ELR (cell line): ENCODE results near the gene DGCR2.
"Not testable (repeated sequence)": the region's sequence is repeated elsewhere in the genome, so short reads cannot be mapped to it uniquely, and the experiment has no call there.

ENCODE experiments used
- DNase-seq: peaks from one replicate; pipeline ENCODE4 v3.0.0-alpha.2; 2015; ENCODE audit warnings: low read depth

DGCR2 gene

GRCh38 chr22:19122143-19122751 lies at the start of gene DGCR2:
DGCR2 (minus strand) TSS chr22:19122412; CDS start chr22:19122206, 206 bp downstream.
- peak; percentile 98 for DNase-seq

DNA sequence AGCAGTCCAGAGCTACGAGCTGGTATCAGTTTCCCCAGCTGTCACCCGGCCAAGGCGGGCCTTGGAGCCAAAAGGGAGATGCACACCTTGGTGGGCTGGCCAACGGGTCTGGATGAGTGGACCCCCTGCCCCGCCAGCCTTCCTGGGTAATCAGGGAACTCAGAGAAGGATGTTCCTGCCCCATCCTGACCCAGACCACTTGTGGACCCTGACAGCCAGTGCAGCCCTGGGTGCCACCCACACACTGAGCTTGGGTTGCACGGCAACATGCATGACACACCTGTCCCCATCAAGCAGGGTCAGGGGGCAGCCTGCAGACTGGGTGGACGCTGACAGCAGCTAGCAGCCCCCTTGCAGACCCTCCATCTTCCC lies 47.7 kb upstream of the DGCR2 start:
- DNase-seq, result no peak

- no peak for DNase-seq
Measured at GRCh38 chr22:19169002-19169946, 47.1 kb upstream of the DGCR2 start.

DNA sequence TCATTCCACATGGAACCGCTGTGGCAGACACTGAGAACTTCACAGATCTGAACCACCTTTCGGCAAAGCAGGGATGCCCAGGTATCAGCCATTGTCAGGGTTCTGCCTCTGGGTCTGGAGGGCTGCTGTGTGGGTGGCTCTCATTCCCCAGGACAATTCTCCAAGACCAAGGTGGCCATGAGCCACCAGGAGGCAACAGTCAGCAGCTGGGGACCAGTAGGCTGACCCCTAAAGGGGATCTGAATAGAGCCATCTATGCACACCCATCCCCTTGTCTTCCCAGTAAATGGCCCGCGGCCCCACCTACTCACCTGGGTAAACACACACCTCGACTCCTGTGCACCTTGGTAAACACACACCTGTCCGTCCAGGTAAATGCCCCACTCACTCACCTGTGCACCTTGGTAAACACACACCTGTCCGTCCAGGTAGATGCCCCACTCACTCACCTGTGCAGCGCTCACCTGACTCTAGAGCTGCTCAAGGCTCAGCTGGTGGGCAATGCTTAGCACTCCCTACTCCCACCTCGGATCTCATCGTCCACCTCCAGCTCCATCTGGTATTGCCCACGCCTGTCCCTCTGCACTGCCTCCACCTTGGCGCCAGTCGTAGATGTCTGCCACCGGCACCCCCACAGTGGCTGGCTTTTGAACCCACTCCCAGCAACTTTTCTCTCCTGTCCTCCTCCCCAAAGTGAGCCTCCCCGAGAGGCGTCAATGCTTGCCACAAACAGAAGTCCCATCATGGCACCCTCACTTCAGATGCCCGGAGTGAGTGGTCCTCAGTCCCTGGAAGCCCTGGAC lies 46.1 kb upstream of the DGCR2 start:
- DNase-seq, result no peak

DNA sequence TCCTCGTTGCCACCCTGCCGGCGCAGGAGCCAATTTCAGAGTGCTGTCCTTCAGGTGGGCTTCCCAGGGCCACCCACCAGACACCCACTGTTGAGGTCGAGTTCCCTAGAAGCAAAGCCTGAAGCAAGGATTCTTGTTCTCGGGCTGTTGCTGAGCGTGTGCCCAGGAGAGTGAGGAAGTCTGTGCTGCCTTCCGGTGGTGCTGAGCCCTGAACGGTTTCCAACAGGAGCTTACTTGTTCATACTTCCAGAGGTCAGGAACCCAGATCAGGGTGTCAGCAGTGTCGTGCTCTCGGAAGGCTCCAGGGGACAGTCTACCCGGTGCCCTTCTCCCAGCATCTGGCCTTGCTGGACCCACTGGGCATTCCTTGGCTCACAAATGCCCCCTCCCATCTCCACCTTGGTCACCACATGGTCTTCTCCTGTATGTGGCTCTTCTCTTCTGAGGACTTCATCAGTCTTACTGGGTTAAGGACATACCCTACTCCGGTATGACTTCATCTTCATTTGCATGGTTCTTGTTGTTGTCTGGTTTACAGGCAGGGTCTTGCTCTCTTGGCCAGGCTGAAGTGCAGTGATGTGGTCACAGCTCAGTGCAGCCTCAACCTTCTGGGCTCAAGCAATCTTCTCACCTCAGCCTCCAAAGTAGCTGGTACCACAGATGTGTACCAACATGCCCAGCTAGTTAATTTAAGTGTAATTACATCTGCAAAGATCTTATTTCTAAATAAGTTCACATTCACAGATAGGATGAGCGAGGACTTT lies 45.1 kb upstream of the DGCR2 start:
- no peak for DNase-seq

GRCh38 chr22:19166421-19166820 lies 44.2 kb upstream of the DGCR2 start:
- no peak for DNase-seq

- no peak for DNase-seq
Measured at GRCh38 chr22:19164425-19164824, 42.2 kb upstream of the DGCR2 start.

DNA sequence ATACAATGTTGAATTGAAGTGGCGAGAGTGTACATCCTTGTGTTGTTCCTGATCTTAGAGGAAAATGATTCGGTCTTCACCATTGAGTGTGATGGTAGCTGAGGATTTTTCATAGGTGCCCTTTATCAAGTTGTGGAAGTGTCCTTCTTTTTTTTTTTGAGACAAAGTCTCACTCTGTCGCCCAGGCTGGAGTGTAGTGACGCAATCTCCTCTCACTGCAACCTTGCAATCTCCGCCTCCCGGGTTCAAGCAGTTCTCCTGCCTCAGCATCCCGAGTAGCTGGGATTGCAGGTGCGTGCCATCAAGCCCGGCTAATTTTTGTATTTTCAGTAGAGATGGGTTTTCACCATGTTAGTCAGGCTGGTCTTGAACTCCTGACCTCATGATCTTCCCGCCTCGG lies 36.4 kb upstream of the DGCR2 start:
- not testable (repeated sequence) for DNase-seq

- not testable (repeated sequence) for DNase-seq
Measured at GRCh38 chr22:19156109-19156508, 33.9 kb upstream of the DGCR2 start.

DNA sequence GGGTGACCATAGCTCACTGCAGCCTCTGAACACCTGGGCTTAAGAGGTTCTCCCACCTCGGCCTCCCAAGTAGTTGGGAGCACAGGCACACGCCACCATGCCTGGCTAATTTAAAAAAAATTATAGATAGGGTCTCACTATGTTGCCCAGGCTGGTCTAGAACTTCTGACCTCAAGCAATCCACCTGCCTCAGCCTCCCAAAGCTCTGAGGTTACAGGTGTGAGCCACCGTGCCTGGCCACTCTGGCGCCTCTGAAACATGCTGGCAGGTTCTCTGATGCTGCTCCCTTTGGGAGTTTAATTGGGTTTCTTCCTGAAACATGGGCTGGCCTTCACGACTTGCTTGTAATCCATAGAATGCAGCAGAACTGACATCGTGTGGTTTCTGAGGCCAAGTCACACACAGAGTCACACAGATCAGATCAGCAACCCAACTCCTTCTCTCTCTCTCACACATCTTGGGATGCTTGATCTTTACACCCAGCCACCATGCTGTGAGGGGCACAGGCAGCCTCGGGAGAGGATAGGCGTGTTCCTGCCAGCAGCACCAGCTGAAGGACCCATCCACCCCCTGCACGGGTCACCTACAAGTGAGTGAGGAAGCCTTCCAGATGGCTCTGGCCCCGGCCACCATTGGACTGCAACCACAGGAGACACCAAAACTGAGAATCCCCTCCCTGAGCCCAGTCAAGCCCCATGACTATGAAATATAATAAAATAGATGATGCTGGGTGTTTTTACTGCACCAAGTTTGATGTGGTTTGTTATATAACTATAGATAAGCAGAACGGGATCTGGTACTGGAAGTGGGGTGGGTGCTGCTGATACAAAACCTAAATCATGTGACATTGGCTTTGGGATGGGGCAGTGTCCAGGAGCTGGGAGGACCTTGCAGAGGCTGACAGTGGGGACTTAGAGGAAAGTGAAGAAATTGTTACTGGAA lies 31.0 kb upstream of the DGCR2 start:
- DNase-seq, result no peak

- DNase-seq, result no peak
Measured at GRCh38 chr22:19151329-19152191, 29.3 kb upstream of the DGCR2 start.

- DNase-seq, result no peak
Measured at GRCh38 chr22:19150482-19151328, 28.5 kb upstream of the DGCR2 start.

DNA sequence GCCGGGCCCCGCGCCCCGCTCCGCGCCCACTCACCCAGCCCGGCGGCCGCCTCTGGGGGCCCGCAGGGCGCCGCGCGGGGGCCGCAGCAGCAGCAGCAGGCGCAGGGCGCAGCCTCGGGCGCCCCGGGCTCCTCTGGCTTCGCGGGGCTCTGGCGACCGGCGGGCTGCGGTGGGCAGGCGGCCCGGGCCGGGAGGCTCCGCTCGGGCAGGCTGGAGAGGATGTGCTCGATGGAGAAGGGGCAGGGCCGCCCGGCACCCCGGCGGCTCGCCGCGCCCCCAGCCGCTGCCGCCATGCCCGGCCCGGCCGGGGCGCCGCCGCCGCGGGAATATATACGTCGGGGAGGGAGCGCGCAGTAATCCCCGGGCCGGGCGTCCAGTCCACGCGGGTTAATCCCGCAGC lies 27.8 kb upstream of the DGCR2 start, which contains the start of gene GSC2:
Gene GSC2 (minus strand): TSS at position 302 of the 400 bp plus-strand sequence. CDS start 9 bp downstream, at position 293.
- DNase-seq, result no peak

GRCh38 chr22:19149047-19149883 lies 27.1 kb upstream of the DGCR2 start:
- DNase-seq, result no peak

GRCh38 chr22:19148417-19149046 lies 26.3 kb upstream of the DGCR2 start:
- no peak for DNase-seq

- no peak for DNase-seq
Measured at GRCh38 chr22:19147195-19147780, 25.1 kb upstream of the DGCR2 start.
